Tibial nerve (tissue), 4 donors: Measurements from ENCODE around the gene RPL11. TPM values are rescaled to one million over a fixed set of nuclear protein-coding genes. Genes with fewer than 3 reads are reported as not detected.
A peak's percentile ranks its signal among the peaks of the same experiment; 100 is the strongest.

ENCODE experiments used
- DNase-seq, 2 donors: peaks; one replicate each; pipeline ENCODE4 v3.0.0-alpha.2; 2019; ENCODE audit warnings: low spot score in 2 of 2
- H3K27ac ChIP-seq, 4 donors: fragments of 200-600 bp; sonication (generic) in 3 of 4; one replicate each; pipeline ENCODE4 v1.5.1; 2017 to 2019; ENCODE audit warnings: mild to moderate bottlenecking in 1 of 4
- H3K27me3 ChIP-seq, 2 donors: fragments of 200-600 bp; sonication (generic) in 1 of 2; one replicate each; pipeline versions ENCODE4 v1.5.1 to v1.6.0; 2017 to 2019
- H3K36me3 ChIP-seq, 3 donors: fragments of 200-600 bp; sonication (generic); one replicate each; pipeline ENCODE4 v1.5.1; 2018 to 2019
- H3K4me1 ChIP-seq, 4 donors: fragments of 200-600 bp; sonication (generic) in 3 of 4; one replicate each; pipeline ENCODE4 v1.5.1; 2017 to 2019
- H3K4me3 ChIP-seq, 4 donors: fragments of 200-600 bp; sonication (generic) in 3 of 4; one replicate each; pipeline ENCODE4 v1.5.1; 2017 to 2019; ENCODE audit warnings: mild to moderate bottlenecking in 1 of 4, moderate library complexity in 1 of 4
- H3K9me3 ChIP-seq, 4 donors: fragments of 200-600 bp; sonication (generic) in 3 of 4; one replicate each; pipeline ENCODE4 v1.5.1; 2017 to 2019
- CTCF ChIP-seq, 5 experiments: fragments of 200-600 bp in 3 of 5; fragments of 450-650 bp in 2 of 5; sonication (generic) in 3 of 5; IDR thresholded peaks; one replicate each; pipeline ENCODE4 v1.5.1; 2016 to 2019; ENCODE audit warnings: antibody characterized with exemption in 5 of 5, mild to moderate bottlenecking in 3 of 5, moderate library complexity in 2 of 5
- EP300 ChIP-seq, 2 donors: sonication (generic); formaldehyde crosslinking; IDR thresholded peaks; one replicate each; pipeline ENCODE4 v1.6.1; 2017; ENCODE audit warnings: antibody characterized with exemption in 2 of 2, mild to moderate bottlenecking in 1 of 2
- POLR2A ChIP-seq, 2 donors: fragments of 450-650 bp; IDR thresholded peaks; one replicate each; pipeline ENCODE4 v1.6.1; 2017; ENCODE audit warnings: antibody characterized with exemption in 2 of 2, mild to moderate bottlenecking in 2 of 2, moderate library complexity in 2 of 2
- WGBS, 2 donors: methylation state at CpG; one replicate each; pipeline ENCODE4 v1.1.5; 2018; 5-methylcytosine and 5-hydroxymethylcytosine counted together
- total RNA-seq, 4 donors: library from RNA; depleted of rRNA; stranded (reverse); fragments of >200 nt; gene quantifications; one replicate each; pipeline ENCODE4 v1.1.0, GENCODE V29; 2016

The RPL11 gene
- total RNA-seq, 4 donors from 2014 or later, result 739 to 843 (median 765) TPM

DNA sequence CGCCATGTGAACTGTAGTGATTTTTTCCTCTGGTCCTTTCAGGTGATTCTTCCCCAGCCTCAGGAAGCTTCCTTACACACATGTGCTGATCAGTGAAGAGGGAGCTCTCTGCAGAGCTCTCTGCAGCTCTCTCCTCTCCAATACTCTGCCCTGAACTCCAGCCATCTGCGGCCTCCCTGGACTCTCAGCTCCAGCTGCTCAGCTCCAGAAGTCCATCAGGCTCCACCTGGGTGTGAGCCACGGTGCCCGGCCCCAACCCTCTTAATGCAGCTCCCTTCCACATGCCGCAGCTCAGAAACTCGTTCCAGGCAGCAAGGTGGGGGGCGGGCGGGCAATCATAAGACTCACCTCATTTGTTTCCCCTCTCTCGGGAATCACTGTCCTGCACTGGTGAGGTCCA, 30.9 kb upstream of the RPL11 start:
- H3K9me3 ChIP-seq, result no peaks in the 10 kb centered on the region
- no peak overlapping the region for H3K4me3 ChIP-seq
- no peaks in the 10 kb centered on the region for H3K4me1 ChIP-seq
- no peak overlapping the region for H3K27ac ChIP-seq
- H3K27me3 ChIP-seq, result no peaks in the 10 kb centered on the region
- no peak for TF ChIP-seq POLR2A (IDR thresholded peaks at IDR 0.05)
- 68 to 79% methylated on average over 9 of the region's 9 CpGs for WGBS, 2 donors
- H3K36me3 ChIP-seq, result no peaks in the 10 kb centered on the region
- DNase-seq, result no peak

DNA sequence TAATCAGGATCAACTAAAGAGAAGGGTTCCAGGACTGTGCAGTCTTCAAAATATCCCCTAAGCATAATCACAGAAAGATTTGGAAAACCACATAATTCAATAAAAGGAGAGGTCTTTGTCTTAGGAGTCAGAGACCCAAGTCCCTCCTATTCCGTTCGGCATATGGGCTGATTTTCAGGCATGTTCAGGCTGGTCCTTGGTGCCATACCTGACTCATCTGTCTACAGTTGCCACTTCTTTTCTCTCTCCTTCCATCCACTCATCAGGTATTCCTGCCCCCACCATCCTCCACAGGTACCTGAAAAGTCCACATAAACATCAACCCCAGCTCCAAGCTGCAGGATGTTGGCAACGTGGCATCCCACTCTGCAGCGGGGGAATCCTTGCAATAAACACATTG, 29.7 kb upstream of the RPL11 start:
- WGBS, 2 donors, result 64 to 85% methylated on average over 4 of the region's 4 CpGs
- no peaks in the 10 kb centered on the region for H3K9me3 ChIP-seq
- H3K27ac ChIP-seq, result no peak overlapping the region
- H3K36me3 ChIP-seq, result no peaks in the 10 kb centered on the region
- DNase-seq, result no peak
- TF ChIP-seq EP300 (IDR thresholded peaks at IDR 0.05) (no peak), CTCF (IDR thresholded peaks at IDR 0.05) (no peak), POLR2A (IDR thresholded peaks at IDR 0.05) (no peak)
- H3K4me1 ChIP-seq, result no peaks in the 10 kb centered on the region
- H3K27me3 ChIP-seq, result no peaks in the 10 kb centered on the region
- no peak overlapping the region for H3K4me3 ChIP-seq

DNA sequence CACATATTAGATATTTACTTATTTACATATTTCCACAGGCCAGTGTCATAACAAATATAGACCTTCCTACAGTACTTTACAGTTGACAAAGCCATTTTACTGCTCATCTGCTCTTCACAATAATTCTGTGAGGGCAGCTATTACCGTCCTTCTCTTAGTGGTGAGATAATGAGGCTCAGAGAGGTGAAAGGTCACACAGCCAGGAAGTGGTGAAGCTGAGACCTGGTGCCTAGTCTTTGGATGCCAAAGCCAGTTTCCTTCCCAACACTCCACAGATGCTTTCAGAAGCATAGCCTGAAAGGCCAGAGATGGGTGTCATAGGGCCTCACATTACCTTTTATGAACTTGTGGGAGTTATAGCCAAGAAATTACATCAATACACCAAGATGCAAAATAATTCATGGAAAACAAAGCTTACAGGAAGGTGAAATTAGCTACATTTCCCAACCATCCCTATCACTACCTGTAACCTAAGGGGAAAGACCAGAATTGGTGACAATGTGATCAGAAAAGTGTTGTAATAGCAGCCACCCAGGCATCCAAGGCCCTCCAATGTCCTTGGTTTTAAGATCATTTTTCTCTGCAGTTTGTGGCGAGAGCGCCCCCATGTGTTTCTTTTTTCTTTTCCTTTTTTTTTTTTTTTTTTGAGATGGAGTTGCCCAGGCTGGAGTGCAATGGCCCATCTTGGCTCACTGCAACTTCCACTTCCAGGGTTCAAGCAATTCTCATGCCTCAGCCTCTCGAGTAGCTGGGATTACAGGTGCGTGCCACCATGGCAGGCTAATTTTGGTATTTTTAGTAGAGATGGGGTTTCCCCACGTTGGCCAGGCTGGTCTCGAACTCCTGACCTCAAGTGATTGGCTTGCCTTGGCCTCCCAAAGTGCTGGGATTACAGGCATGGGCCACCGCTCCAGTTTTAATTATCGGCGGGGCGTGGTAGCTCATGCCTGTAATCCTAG, 26.5 kb upstream of the RPL11 start:
- DNase-seq, result peak in 1 of 2 donors; percentile 25
- no peaks in the 10 kb centered on the region for H3K36me3 ChIP-seq
- no peaks in the 10 kb centered on the region for H3K27me3 ChIP-seq
- H3K27ac ChIP-seq, result no peak overlapping the region
- no peak for TF ChIP-seq POLR2A (IDR thresholded peaks at IDR 0.05)
- peak in 1 of 5 experiments; percentile 45 for TF ChIP-seq CTCF (IDR thresholded peaks at IDR 0.05)
- no peak for TF ChIP-seq EP300 (IDR thresholded peaks at IDR 0.05)
- H3K9me3 ChIP-seq, result no peaks in the 10 kb centered on the region
- no peak overlapping the region for H3K4me3 ChIP-seq
- WGBS, 2 donors, result 57 to 67% methylated on average over 11 of the region's 11 CpGs
- no peaks in the 10 kb centered on the region for H3K4me1 ChIP-seq

DNA sequence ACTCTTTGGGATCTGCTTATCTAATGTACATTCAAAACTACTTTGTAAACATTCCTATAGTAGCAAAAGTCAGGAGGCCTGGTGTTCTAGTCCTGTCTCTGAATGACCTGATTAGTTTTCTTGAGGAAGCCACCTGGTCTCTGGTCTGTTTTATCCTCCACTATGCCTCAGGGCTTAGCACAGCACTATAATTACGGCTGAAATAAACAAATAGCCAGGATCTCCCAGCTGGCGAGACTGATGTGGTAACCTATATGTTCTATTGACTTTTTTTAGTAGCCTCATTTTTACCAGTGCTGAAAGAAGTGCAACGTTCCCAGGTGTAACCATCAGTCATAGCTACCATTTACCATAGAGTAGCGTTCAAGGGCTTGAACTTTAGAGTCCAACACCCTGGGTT, 24.2 kb upstream of the RPL11 start:
- TF ChIP-seq CTCF (IDR thresholded peaks at IDR 0.05) (no peak), EP300 (IDR thresholded peaks at IDR 0.05) (no peak), POLR2A (IDR thresholded peaks at IDR 0.05) (no peak)
- WGBS, 2 donors, result 70 to 79% methylated on average over 4 of the region's 4 CpGs
- Histone ChIP-seq H3K9me3 (no peaks in the 10 kb centered on the region), H3K27ac (no peak overlapping the region), H3K36me3 (no peaks in the 10 kb centered on the region), H3K4me3 (no peak overlapping the region), H3K27me3 (no peaks in the 10 kb centered on the region), H3K4me1 (no peaks in the 10 kb centered on the region)
- DNase-seq, result no peak

GRCh38 chr1:23670709-23671108, 20.9 kb upstream of the RPL11 start:
- Histone ChIP-seq H3K4me3 (no peak overlapping the region), H3K9me3 (no peaks in the 10 kb centered on the region), H3K36me3 (no peaks in the 10 kb centered on the region), H3K27ac (no peak overlapping the region), H3K27me3 (no peaks in the 10 kb centered on the region), H3K4me1 (no peaks in the 10 kb centered on the region)
- WGBS, 2 donors, result 88 to 96% methylated on average over 2 of the region's 2 CpGs
- DNase-seq, result no peak
- TF ChIP-seq CTCF (IDR thresholded peaks at IDR 0.05), result no peak
- TF ChIP-seq POLR2A (IDR thresholded peaks at IDR 0.05), result no peak
- no peak for TF ChIP-seq EP300 (IDR thresholded peaks at IDR 0.05)
